Measurements from ENCODE around the gene RNF126. TPM values are rescaled to one million over a fixed set of nuclear protein-coding genes. Genes with fewer than 3 reads are reported as not detected.

The RNF126 gene
- total RNA-seq, 1 experiment from 2014 or later = 23.5 TPM

GRCh38 chr19:601790-602189, 61.2 kb downstream of the RNF126 start:
- no peaks in the 10 kb centered on the region for H3K27me3 ChIP-seq
- no peak for DNase-seq
- H3K4me3 ChIP-seq = no peak overlapping the region
- no peaks in the 10 kb centered on the region for H3K36me3 ChIP-seq
- H3K9me3 ChIP-seq = no peaks in the 10 kb centered on the region

- Histone ChIP-seq H3K4me3 (no peak overlapping the region), H3K27me3 (no peaks in the 10 kb centered on the region), H3K9me3 (no peaks in the 10 kb centered on the region), H3K36me3 (no peaks in the 10 kb centered on the region)
- DNase-seq = no peak
These were observed 61.7 kb downstream of the RNF126 start for GRCh38 chr19:601310-601709.

Other genes starting within 250 kb of the RNF126 start
- not detected in 2 replicates for gene SHC2, start 202.2 kb downstream of the RNF126 start, total RNA-seq (2014; rRNA removed; shearing (Covaris generic); ENCODE audit: low replicate concordance)
- not detected in 2 replicates for gene MADCAM1, start 166.7 kb downstream of the RNF126 start, total RNA-seq (2014; rRNA removed; shearing (Covaris generic); ENCODE audit: low replicate concordance)
- 22.6 and 27.7 TPM in 2 replicates for gene TPGS1, start 155.7 kb downstream of the RNF126 start, total RNA-seq (2014; rRNA removed; shearing (Covaris generic); ENCODE audit: low replicate concordance)
- gene CDC34, start 131.5 kb downstream of the RNF126 start, total RNA-seq (2014; rRNA removed; shearing (Covaris generic); ENCODE audit: low replicate concordance) = 46.3 and 76.3 TPM in 2 replicates
- not detected in 2 replicates for gene GZMM, start 119.2 kb downstream of the RNF126 start, total RNA-seq (2014; rRNA removed; shearing (Covaris generic); ENCODE audit: low replicate concordance)
- 222 and 323 TPM in 2 replicates for gene BSG, start 90.6 kb downstream of the RNF126 start, total RNA-seq (2014; rRNA removed; shearing (Covaris generic); ENCODE audit: low replicate concordance)
- 0.46 TPM in 1 of 2 replicates, not detected in the other for gene HCN2, start 73.3 kb downstream of the RNF126 start, total RNA-seq (2014; rRNA removed; shearing (Covaris generic); ENCODE audit: low replicate concordance)
- gene POLRMT, start 29.7 kb downstream of the RNF126 start, total RNA-seq (2014; rRNA removed; shearing (Covaris generic); ENCODE audit: low replicate concordance) = 20.1 and 33.2 TPM in 2 replicates
- gene FGF22, start 23.3 kb downstream of the RNF126 start, total RNA-seq (2014; rRNA removed; shearing (Covaris generic); ENCODE audit: low replicate concordance) = not detected in 2 replicates
- 16.0 and 25.0 TPM in 2 replicates for gene FSTL3, start 13.2 kb upstream of the RNF126 start, total RNA-seq (2014; rRNA removed; shearing (Covaris generic); ENCODE audit: low replicate concordance)
- not detected in 2 replicates for gene PRSS57, start 32.2 kb upstream of the RNF126 start, total RNA-seq (2014; rRNA removed; shearing (Covaris generic); ENCODE audit: low replicate concordance)
- gene PALM, start 45.7 kb upstream of the RNF126 start, total RNA-seq (2014; rRNA removed; shearing (Covaris generic); ENCODE audit: low replicate concordance) = 9.3 and 10.5 TPM in 2 replicates
- gene MISP, start 87.9 kb upstream of the RNF126 start, total RNA-seq (2014; rRNA removed; shearing (Covaris generic); ENCODE audit: low replicate concordance) = not detected in 2 replicates
- 197 and 260 TPM in 2 replicates for gene PTBP1, start 134.2 kb upstream of the RNF126 start, total RNA-seq (2014; rRNA removed; shearing (Covaris generic); ENCODE audit: low replicate concordance)
- gene PLPPR3, start 158.7 kb upstream of the RNF126 start, total RNA-seq (2014; rRNA removed; shearing (Covaris generic); ENCODE audit: low replicate concordance) = not detected in 2 replicates
- gene AZU1, start 164.6 kb upstream of the RNF126 start, total RNA-seq (2014; rRNA removed; shearing (Covaris generic); ENCODE audit: low replicate concordance) = not detected in 2 replicates
- gene PRTN3, start 177.8 kb upstream of the RNF126 start, total RNA-seq (2014; rRNA removed; shearing (Covaris generic); ENCODE audit: low replicate concordance) = not detected in 2 replicates
- not detected in 2 replicates for gene ELANE, start 189.1 kb upstream of the RNF126 start, total RNA-seq (2014; rRNA removed; shearing (Covaris generic); ENCODE audit: low replicate concordance)
- gene CFD, start 196.4 kb upstream of the RNF126 start, total RNA-seq (2014; rRNA removed; shearing (Covaris generic); ENCODE audit: low replicate concordance) = 2.8 TPM in 1 of 2 replicates, not detected in the other
- 18.1 and 20.4 TPM in 2 replicates for gene MED16, start 230.0 kb upstream of the RNF126 start, total RNA-seq (2014; rRNA removed; shearing (Covaris generic); ENCODE audit: low replicate concordance)
- gene RNU6-9, start 230.3 kb upstream of the RNF126 start, total RNA-seq (2014; rRNA removed; shearing (Covaris generic); ENCODE audit: low replicate concordance) = not detected in 2 replicates

Data from MG63 (cell line).